Activated naive CD4-positive, alpha-beta T cell (primary cell): ENCODE data around the gene FGFBP2.
"Not testable (repeated sequence)": the region's sequence is repeated elsewhere in the genome, so short reads cannot be mapped to it uniquely, and the experiment has no call there.

ENCODE experiments used
- DNase-seq, 4 experiments: peaks; one replicate each; lab custom pipeline; 2025; lab: John Stamatoyannopoulos, UW

Gene FGFBP2

DNA sequence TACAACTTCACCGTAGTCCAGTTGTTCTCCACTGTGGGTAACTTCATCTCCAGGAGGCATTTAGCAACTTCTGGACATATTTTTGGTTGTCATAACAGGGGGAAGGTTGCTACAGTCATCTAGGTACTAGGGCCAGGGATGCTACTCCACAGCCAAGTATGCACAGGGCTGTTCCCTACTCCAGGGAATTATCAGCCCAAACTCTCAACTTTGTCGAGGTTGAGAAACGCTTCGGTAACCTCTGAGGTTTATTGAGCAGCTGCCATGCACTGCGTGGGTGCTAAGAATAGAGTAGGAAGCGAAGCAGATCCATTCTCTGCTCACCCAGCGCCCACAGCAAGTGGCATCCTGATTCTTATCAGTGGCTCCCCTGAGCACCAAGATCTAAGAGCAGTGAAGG is 32.7 kb downstream of the FGFBP2 start:
- no peak for DNase-seq

DNA sequence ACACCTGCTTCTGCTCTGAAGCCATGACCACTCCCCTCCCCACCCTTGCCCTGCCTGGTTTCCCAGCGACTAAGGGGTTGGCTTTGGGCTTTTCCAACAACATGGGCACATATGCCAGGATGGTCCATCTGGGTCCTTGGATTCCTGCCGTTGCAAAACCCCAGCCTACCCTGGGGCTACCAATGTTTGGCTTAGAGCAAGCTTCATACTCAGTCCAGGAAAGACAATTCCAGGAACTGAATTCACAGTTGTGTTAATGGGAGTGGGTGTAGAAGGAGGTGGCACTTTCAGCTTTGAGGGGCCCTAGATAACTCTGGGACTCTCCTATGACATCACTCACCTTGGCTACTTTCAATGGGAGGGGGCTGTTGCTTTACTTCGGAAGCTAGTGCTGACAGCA is 33.4 kb downstream of the FGFBP2 start:
- DNase-seq: no peak

DNA sequence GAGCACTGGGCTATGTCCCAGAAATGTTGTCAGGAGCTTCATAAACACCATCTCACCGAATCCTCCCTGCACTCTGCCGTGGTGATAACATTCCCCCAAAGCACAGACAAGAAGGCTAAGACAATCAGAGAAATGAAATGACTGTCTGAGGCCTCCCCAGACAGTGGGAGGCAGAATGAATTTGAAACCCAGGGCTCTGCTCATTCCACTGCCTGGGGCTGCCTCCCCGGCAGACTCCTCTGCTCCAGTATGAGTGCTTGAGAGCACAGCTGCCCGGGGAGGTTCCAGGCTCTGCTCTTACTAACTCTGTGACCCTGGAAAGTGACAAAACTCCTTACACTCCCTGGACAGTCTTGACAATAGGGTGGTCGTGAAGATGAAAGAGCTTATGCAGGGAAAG is 34.1 kb downstream of the FGFBP2 start:
- no peak for DNase-seq

DNA sequence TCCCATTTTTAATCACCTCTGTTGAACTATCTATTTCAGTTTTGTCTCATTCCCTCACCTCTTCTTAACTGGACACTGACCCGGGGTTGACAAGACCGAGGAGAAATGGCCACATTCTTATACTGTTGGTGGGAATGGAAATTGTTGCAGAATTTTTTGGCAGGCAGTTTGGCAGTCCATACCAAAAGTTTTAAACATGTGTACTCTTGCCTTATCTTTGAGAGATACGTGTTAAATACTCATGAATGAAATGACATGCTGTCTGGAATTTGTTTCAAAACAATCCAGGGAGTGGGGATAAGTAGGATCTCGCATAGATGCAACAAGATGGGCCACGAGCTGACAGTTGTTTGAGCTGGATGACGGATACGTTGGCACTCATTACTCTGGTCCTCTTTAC is 36.5 kb downstream of the FGFBP2 start:
- DNase-seq: no peak

DNA sequence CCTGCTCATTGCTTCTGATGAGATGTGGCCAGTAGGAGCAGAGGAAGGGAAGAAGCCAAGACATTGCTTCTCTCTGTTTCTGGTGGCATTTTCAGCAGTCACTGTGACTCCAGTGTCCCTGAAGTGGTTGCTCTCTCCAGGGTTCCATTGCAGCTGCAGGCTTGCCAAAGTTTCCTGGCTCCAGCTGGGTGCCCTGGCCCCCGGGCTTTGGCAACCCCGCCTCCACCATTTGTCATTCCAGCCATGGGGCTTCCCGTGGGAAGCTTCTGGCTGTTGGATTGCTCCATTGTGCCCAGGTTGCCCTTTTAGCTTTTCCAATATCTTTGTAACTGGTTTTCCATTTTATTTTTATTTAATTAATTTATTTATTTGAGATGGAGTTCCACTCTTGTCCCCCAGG is 37.1 kb downstream of the FGFBP2 start:
- no peak for DNase-seq

DNA sequence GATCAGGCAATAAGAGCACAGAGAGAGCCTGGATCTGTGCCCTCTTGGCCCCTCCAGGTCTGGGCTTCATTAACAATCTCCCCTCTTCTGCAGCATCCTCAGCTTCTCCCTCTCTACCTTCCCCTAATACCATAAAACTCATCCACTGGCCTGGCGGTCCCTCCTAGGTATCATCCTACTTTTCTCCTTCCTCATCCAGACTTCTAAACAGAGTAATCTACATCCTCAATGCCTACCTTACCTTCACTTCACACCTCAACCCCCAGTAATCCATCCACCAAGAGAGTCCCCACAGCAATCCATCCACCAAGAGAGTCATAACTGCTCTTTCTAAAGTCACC is 41.4 kb downstream of the FGFBP2 start:
- DNase-seq: no peak

DNA sequence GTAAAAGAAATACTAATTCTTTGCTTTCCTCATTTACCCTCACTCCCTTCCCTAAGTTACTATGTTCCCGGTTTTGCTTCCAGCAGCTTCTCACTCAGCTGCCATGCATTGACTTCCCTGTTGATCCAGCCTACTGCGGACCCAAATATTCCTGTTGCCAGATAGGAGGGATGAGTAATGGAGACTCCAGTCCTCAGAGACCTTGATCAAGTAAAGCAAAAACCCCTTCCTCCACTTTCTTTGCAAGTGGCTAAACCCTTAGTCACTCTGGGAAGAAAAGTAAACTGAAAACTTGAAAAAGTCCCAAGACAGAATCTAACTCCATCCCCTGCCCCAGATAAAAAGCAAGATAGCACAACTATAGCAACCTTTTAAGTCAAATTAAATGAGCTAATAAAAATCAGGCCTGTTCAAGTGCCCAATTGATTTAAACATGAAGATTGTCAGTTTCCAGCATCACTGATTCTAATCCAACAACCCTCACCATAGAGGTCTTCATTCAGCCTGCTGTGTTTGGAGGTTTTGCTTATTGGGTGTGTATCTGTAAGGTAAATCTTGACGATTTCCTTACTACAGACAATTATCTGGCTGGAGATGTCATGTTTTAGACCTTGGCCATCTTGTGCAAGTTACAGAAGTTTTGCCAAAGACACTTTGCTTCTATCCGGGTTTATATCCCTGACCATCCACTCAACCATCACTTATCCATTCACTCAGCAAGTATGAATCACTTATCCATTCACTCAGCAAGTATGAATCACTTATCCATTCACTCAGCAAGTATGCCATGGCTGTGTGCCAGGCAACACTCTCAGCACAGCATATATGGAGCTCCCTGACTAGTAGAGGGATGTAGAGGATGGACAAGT is 42.0 kb downstream of the FGFBP2 start:
- no peak for DNase-seq

DNA sequence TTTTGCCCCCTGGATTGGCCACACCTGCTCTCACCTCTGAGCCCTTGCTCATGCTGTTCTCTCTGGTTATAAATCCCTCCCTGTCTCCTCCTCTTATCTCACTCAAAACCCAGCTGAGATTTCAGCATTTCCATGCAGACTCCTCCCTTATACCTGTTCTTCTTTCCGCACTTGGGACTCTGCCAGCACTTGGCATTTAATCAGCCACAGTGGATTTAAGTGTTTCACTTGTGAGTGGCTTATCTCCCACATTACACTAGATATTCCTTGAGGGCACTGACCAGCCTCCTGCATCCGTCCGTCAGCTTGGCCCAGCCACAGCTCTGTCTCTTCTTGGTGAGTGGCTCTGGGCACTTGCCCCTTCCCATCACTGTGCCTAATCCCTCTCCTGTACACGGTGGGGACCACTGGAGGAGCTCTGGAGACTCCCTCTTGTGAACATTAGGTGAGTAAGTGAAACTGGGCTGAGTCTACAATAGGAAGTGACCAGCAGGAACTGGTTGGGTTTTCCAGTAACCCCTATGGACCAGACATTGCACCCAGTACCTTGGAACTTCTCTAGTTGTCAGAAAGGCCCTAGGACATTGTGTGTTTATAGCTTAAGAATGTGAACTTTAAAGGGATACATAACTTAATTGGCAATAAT is 44.4 kb downstream of the FGFBP2 start:
- no peak for DNase-seq

DNA sequence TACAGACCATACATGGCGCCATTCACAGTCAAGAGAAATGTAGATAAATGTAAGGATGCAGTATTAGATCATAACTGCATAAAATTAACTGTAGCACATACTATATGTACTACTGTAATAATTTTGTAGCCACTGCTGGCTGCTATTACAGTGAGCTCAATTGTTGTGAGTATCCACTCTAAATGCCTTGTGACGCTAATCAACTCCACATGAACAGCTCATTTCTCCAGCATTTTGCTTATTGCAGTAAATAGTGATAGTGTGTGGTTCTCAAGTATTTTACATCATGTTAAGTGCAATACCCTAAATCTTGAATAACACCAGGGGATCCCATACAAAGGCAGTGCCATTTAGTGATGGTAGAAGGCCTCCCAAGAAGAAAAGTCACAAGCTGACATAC is 45.7 kb downstream of the FGFBP2 start:
- DNase-seq: no peak

DNA sequence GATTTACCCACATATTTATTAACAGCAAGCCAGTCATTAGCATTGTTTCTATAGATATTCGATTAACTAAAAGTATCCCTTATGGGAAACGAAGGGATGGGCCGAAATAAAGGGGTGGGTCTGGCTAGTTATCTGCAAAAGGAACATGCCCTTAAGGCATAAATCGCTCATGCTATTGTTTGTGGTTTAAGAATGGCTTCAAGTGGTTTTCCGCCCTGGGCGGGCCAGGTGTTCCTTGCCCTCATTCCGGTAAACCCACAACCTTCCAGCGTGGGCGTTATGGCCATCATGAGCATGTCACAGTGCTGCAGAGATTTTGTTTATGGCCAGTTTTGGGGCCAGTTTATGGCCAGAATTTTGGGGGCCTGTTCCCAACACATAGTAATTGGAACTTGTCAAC is 46.6 kb downstream of the FGFBP2 start:
- not testable (repeated sequence) for DNase-seq

DNA sequence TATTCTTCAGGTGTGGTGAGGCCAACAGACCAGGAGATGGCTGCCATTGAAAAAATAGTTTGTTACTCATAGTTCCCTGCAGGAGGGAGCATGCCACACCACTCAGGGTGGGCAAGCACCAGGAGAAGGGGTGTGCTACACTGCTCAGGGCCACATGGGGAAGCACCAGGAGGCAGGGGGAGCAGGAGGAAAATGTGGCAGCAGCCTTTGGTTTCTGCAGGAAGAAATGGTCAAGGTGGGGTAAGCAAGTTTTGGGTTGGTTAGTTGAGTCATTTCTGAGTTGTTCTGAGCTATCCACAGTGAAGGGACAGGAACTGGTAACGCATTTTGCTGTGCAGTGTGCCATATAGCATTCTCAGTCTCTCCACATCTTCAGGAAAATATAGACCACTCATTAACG is 48.2 kb downstream of the FGFBP2 start:
- DNase-seq: no peak

DNA sequence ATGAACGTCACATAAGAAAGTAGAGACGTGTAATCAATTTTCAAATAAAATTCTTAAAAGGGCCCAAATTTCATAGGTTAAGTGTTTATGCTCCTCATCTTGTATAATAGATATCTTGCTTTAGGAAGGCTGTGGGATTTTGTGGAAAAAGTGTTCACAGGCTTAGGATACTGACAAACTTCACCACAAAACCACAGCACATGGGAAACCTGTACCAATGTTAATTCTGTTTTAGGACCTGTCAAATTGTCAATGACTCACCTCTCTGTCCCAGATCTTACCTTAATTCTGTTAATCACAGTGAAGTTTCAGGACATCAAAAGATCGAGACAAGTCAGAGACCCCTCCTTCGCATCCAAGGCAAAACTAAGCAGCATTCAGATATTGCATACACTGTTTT is 48.7 kb downstream of the FGFBP2 start:
- DNase-seq: no peak

DNA sequence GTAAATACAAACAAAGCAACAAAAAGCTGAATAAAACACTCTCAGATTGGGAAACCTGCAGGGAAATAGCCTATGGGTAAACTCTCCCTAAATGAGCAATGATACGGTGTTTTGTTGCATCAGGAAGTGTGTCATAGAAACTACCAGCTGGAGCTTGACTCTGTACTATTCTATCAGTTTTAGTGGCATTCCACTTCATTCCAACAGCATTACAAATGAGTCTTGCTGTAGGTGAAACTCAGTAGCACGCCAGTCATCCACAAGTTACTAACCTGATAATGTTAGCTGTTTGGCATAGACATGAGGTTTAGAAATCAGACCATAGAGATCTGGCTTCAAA is 49.4 kb downstream of the FGFBP2 start:
- DNase-seq: no peak

DNA sequence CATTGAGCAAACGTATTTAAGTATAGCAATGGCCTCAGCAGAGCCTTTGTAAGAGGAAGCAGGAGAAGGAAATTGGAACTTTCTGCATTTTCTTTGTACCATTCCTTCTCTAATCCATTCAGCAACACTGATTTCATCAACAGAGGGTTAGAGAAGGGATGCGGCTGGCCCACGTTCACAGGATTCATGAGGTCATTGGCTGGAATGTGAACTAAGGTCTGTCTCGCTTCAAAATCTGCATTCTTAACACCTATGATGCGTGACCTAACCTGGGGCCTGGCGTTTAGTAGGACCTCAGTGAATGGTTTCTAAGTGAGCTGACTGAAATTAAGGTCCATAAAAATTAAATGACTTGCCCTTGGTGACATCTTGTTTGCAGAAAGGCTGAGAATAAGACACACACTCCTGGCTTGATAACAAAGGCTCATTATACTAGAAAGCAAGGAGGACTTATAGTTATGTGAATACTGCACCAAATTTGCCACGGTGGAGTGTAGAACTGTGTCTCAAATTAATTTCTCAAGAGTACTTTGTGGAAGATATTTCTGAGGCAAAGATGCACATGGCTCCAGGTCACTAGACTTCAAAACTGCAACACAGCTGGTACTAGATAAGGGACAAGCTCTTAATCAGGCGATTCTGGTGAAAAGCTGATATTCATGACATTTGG is 49.9 kb downstream of the FGFBP2 start:
- no peak for DNase-seq

DNA sequence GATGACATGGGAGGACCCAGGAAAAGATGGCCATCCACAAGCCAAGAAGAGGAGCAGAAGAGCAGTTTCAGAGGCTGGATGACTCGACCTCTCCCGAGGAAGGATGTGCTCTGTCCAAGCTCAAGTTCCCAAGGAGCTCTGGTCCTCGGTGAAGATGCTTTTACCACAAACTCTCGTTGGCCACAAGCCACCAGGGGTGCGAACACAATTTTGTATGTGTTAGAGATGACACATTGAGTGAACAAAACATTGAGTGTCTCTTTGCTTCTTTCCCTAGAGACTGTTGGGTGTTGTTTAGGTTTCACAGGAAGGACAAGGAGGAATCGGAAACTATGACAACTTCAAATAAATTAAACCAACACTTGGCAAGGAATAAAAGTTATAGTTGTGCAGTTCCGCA is 50.7 kb downstream of the FGFBP2 start:
- DNase-seq: no peak
